HG02870 (cell line): Measurements from ENCODE around the gene IRAK1.

ENCODE experiments used
- ATAC-seq: cut with Tn5 transposase; IDR thresholded peaks from one replicate; pipeline ENCODE4 v1.9.1; 2021; ENCODE audit warnings: mild to moderate bottlenecking, moderate library complexity; ENCODE audit not compliant: unreplicated experiment

Gene IRAK1

DNA sequence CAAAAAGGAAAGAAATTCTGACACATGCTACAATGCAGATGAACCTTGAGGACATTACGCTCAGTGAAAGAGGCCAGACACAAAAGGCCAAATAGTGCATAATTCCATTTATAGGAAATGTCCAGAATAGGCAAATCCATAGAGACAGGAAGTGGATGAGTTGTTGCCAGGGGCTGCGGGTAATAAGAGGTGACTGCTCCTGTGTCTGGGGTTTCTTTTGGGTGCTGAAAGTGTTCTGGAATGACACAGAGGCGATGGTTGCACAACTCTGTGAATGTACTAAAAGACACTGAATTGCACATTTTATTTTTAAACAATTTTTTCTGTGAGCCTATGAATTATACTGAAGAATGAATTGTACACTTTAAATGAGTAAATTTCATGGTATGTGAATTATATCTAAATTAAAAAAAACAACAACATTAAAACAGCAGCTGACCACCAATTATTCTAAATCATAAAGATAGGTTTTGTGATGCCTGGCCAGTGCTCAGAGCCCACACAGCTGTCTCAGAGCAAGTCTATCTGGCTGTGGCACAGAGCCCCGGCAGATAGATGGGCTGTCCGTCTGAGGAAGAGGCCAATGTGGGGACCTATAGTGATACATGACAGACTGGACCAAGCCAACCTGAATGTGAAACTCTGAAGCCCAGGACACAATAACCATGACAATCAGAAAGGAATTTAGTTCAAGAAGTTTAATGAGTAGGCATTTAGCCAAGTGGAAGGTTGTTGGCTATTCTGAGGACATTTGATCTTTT is 23.5 kb upstream of the IRAK1 start:
- no peak for ATAC-seq

DNA sequence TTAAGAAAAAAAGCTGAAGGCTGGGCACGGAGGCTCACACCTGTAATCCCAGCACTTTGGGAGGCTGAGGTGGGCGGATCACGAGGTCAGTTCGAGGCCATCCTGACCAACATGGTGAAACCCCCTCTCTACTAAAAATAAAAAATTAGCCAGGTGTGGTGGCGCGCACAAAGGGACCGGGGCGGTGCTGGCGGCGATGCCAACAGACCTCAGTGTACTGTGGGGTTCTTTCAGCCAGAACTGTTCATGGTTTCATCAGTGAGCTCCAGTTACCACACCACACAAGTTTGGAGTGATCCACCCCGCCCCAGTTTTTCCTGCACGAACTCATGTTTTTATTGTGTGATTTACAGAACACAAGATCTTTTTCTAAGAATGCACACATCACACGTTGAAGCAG is 21.2 kb upstream of the IRAK1 start:
- no peak for ATAC-seq

DNA sequence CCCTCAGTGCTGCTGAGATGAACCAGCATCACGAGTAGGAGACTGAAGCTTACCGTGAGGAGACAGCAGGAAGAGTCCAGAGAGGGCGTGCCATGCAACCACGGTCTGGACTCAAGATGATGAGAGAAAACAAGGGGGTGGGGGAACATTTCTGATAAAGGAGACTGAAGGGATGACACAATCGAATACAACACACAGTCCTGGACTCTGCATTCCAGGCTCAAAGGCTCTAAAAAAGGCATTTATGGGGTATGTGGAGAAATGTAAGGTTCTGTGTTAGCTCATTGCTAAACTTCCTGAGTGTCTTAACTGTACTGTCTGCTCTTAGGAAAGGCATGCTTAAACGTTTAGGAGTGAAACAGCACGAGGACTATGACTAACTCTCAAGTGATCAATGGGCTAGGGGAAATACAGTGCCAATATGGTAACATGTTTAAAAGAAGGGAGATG is 20.6 kb upstream of the IRAK1 start:
- no peak for ATAC-seq

DNA sequence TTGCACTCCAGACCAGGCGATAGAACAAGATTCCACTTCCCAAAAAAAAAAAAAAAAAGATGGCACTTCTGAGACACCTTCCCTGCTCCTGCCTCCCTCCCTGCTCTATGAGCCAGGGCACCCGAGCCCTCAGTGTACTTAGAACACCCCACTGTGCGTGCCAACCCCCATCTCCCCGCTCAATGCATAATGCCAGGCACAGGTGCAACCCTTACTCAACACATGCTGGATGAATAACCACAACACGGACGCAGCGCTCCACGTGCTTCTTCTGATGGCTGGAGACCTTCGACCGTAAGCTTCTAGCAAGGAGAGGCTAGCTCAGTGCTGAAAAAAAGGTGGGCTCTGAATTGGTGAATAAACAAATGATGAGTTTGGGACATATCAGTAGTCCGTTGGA is 19.9 kb upstream of the IRAK1 start:
- no peak for ATAC-seq

DNA sequence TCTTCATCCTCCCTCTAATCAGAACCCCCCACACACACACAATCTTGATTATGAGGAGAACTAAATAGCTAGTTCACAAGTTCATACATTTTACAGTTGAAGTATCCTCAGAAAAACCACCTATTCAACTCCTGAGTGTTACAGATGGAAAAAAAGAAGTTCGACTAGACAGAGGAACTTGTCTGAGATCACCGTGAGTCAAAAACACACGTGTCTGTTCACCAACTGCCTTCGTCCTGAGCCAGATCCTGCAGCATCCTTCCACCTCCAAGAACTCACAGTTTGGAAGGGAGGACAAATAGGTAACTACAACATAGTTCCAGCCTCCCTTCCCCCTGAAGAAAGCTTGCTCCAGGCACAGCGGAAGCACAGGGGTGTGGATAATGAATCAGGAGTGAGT is 19.0 kb upstream of the IRAK1 start:
- no peak for ATAC-seq

DNA sequence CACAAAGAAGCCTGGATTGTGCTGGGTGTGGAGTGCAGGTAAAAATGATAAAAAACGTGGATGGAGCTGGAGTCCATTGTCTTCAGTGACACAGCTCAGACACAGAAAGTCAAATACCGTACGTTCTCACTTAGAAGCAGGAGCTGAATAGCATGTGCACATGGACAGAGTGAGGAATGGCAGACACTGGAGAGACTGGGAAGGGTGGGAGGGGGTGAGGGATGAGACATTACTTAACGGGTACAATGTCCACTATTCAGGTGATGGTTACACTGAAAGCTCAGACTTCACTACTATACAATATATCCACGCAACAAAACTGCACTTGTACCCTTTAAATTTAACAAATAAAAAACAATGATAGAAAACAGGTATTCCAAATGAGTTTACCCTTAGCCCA is 18.1 kb upstream of the IRAK1 start:
- ATAC-seq: no peak

DNA sequence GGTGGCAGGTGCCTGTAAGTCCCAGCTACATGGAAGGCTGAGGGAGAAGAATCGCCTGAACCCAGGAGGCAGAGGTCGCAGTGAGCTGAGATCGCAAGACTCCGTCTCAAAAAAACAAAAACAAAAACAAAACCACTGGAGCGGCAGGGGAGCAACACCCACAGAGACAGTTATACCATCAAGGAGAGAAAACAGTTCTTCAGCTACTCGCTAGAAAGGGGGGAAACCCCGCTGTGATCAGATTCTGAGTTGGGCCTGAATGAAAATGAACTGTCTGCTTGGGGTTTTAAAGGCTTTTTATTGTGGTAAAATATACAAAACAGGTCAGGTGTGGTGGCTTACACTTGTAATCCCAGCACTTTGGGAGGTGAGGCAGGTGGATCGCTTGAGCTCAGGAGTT is 16.8 kb upstream of the IRAK1 start:
- ATAC-seq: no peak

DNA sequence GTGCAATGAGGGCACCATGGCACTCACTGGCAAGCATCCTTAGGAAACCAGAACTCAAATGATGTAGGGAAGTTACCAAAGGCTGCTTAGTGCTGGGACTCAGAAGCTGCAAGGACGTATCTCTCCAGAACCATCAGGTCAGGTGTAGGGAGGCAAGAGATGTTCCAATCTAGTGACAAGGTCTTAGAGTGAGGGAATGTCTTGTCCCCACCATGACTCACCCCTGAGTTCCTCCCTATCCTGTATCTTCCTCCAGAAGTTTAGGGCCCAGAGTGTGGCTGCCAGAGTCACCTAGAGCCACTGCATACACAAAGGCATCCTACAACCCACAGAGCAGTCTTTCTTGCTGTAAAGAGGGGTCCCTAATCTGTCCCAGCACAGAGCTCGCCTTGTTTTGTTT is 14.1 kb upstream of the IRAK1 start:
- ATAC-seq: no peak

DNA sequence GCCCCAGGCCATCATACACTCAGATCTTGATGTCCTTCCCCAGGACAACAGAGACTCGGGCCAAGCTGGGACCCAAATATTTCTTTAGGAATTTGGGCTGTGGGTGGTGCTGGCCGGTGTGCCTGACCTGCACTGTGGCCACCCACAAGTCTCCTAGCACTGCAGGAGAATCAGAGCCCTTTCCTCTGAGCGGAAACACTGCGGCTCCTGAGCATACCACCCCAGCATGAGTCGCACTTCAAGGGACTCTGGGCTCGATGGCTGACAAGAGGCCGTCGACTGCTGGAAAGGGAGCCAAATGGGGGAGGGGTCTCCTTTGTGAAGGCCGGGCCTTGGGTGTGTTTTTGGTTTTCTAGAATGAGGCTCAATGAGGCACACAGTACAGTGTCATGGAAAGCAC is 13.0 kb upstream of the IRAK1 start:
- no peak for ATAC-seq

DNA sequence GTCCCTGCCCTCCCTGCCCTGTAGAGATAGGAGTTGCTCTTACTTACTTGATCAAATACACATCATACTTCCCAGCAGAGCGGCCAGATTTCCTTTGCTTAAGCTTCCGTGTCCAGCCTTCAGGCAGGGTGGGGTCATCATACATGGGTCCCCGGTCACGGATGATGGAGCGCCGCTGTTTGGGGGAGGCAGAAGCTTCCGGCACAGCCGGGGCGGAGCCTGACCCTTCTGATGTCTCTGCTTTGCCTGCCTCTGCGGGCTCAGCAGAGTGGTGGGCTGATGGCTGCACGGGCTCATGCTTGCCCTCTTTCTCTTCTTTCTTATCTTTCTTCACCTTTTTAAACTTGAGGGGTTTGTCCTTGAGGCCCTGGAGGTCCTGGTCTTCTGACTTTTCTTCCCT is 12.5 kb upstream of the IRAK1 start:
- no peak for ATAC-seq

DNA sequence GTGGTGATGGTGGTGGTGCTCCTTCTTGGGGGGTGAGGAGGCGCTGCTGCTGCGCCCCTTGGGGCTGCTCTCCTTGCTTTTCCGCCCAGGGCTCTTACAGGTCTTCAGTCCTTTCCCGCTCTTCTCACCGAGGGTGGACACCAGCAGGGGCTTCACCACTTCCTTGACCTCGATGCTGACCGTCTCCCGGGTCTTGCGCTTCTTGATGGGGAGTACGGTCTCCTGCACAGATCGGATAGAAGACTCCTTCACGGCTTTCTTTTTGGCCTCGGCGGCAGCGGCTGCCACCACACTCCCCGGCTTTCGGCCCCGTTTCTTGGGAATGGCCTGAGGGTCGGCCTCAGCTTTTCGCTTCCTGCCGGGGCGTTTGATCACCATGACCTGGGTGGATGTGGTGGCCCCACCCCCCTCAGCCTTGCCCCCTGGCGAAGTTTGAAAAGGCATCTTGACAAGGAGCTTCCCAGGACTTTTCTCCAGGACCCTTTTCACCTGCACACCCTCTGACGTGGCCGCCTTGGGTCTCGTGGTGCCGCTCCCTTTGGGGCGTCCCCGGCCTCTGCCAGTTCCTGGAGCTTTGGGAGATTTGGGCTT is 11.1 kb upstream of the IRAK1 start:
- ATAC-seq: no peak

DNA sequence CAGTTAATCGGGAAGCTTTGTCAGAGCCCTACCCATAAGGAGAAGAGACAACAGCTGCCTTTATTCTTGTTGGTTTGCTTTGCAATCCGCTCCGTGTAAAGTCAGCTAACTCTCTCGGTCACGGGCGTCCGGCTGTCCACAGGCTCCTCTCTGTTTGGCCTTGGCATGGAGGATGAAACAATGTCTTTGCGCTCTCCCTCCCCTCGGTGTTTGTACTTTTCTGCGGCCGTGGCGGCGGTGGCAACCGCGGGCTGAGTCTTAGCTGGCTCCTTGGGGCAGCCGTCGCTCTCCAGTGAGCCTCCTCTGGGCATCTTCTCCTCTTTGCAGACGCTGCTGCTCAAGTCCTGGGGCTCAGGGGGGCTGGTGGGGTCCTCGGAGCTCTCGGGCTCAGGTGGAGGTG is 10.6 kb upstream of the IRAK1 start:
- ATAC-seq: no peak

DNA sequence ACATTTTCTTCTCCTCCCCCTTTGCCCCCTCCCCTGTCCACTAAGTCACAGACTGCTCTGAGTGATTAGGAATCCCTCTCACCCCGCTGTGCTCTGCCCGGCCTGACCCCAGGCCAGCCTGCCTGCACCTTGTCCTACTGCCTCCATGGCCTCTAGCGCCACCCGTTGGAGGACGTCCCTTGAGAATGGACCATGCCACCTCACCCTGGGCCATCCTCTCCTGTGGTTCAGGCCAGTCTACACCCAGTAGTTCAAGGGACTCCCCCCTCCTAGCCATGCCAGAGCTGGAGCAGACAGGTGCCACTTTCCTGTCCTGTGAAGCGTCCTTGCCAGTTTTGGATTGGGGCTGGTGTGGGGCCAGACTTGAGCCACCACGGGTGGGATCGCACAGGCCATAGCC is 9.7 kb upstream of the IRAK1 start:
- no peak for ATAC-seq

DNA sequence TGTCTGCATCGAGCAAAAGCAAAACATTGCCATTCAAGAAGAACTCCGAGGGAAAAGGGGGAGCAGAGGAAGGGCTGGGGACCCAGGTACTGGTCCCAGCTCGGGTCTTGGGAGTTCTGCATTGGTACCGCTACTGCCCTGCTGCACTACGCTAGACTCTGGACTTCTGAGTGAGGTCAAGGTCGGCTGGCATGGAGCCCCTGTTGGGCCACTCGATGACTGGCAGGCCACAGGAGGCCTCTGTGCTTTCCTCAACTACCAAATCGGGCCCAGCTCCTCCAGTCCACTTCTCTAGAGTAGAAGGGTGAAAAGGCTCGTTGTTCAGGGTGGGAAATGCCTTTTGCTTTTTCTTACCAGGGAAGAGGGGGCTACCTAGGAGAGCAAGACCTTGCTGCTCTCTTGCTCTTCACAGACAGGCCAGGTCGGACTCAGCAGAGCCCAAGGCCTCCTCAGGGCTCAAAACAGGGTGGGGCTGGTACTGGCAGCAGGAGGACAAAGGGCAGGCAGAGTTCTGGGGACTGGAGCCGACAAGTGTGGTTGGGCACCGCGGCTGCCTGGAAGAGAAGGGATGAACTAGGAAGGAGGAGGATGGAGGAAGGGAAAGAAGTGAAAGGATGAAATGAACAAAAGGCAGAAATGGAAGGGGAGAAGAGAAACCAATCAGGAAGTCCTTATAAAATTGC is 8.9 kb upstream of the IRAK1 start:
- no peak for ATAC-seq

DNA sequence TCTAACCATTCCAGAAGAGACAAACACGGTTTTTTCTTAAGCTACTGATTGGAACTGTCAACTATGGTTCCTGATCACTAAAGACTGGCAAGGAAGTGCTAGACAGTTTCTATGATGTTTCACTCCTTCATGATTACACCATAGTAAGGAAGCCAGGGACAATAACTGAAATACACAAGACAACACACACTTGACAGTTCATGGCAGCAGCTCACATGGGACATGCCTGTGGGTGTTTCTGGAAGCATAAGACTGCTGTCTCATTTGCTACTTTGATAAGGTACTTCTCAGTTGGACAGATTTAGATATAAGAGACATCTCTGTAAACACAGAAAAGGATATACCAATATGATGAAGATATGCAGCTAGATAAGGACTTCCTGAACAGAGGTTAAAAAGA is 8.3 kb upstream of the IRAK1 start:
- ATAC-seq: no peak

DNA sequence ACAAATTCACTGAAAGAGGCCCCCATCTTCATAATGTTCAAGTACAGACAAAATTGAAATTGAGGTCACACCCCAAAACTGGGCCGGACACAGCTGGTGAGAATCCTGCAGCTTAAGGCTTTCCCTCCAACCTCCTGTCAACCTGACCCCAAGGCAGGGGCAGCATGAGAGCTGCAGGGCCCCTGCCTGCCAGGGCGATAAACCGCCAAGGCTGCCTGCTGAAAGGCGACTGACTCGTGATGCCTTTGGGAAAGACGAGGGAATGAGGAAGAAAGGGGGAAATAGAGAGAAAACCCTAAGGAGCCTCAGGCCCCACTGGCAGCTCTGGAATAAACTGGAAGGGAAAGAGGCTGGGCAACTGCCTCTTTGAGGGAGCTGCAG is 7.3 kb upstream of the IRAK1 start:
- no peak for ATAC-seq

DNA sequence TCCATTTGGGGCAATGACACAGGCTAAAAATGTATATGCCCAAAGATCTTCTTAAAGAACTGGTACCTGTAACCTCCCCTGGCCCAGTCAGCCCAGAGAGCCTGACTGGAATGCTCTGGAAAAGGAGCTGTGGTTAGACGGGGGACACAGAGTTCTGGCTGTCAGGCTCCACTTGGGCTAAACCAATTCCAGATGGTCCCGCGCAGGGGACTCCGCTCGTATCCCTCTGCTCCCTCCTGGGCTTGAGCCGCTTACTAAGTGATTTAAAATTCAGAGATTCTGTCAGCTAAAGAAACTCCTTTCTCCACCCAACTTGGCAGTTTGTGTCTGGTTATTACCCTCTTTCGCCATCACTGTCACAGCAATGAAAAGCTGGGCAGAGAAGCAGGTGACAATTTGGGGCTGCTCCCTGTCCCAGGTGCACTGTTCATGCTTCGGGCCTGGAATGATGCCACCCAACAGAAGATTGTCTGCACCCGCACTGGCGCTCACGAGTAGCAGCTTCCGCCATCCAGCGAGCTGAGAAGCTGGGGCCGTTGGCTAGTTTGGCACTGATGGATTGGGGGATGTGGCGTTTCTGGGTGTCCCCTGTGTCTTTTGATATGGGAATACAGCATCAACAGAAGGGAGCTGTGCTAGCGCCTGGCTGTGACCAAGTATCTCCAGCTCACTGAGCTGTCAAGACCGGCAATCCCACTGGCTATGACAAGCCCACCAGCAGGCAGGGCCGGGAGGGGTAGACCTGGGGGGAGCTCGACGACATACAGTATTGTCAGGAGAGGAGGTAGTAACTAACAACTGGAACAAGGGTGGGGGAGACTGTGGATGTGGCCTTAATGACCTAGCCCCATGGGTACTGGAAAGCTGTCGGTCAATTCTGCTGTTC is 6.7 kb upstream of the IRAK1 start:
- no peak for ATAC-seq

DNA sequence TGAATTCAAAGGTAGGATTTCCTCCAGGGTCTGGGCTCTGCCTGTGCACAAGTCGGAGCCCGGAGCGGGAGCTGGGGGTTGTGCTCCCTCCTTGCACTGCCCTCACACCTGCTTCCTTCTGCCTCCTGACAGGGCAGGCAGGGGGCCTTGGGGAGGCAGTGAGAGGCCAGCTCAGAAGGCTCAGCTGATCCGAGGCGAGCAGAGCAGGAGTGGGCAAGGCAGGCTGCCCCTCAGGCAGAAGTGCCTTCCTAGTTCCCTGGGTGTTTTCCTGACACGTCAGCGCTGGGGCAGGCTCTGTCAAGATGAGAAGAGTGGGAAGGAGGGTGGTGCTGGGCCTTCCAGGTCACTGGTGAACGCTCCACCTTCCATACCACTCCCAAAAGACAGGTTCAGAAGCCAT is 5.5 kb upstream of the IRAK1 start:
- ATAC-seq: no peak

DNA sequence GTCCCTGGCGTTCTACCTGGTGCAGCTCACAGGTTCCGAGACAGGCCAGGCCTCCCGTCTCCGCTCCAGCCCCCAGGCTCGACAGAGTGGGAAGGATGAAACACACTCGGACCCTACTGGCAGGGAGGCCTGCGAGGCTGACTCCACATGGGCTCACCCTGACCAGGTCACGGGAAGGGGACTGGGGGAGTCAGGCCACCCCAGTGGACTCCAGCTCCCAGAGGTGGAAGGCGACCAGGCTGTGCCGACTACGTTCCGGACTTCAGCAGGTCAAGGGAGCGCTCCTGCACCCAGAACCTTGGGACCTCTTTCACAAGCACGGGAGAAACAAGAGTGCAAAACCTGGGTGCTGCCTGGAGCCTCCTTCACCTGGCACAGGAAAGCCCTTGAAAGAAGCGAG is 4.6 kb upstream of the IRAK1 start:
- ATAC-seq: no peak

DNA sequence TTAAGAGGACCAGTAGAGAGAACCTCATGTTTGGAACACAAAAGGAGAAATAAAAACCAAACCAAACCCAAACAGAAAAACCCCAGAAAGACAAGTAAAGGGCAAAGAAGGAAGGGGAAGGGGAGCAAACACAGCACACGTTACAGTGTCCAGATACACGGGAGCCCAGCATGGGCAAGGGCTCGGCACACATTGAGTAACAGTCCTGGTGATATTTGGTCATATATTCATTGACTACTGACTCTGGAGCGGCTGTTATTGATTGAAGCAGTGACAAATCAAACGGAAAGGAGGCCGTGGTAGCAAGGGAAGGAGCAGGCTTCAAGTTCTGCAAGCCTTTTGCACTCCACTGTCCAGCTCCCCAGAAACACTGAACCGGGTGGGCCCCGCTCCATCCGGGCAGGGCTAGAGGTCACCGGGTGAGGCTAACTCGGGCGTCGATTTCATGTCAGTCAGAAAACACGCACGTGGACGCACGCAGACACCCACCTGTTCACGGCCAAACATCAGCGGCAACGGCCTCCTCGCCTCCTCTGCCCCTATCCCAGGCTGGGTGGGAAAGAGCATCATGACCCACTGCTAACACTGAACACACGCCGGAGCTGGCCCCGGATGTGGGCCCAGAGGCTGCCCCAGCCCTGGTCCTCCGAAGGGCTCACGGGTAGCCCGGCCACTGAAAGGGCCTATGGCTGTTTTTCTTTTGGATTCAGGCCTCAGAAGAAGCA is 3.7 kb upstream of the IRAK1 start:
- no peak for ATAC-seq

DNA sequence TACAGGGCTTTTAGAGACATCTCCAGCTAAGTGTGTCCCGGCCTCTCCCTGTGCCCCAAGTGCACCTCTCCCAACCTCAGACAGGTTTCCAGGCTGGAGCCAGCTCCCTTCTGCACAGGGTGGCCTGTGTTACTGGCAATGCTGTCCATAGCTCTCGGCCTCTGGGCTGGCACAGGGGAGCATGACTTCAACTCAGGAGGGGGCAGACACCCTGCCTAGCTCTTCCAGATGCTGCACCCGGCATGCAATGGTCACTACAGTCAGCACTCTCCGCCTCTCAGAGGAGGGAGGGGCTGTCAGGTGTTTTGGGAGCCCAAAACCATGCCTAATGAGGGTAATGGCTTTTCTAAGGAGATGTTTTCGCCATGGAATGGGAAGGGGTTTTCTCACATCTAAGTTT is 2.4 kb upstream of the IRAK1 start:
- ATAC-seq: no peak
